HG03064 (cell line): ENCODE results near the gene PTPN6.

Source experiments
- ATAC-seq: cut with Tn5 transposase; IDR thresholded peaks from one replicate; pipeline ENCODE4 v1.9.1; 2021; ENCODE audit warnings: low read depth; ENCODE audit not compliant: unreplicated experiment

PTPN6 gene

GRCh38 chr12:6938353-6939190 is 12.6 kb upstream of the PTPN6 start:
- ATAC-seq: no peak

- no peak for ATAC-seq
Measured at GRCh38 chr12:6939191-6939540, 12.0 kb upstream of the PTPN6 start.

GRCh38 chr12:6941267-6941666 is 9.9 kb upstream of the PTPN6 start:
- ATAC-seq: no peak

- no peak for ATAC-seq
Measured at GRCh38 chr12:6941782-6942181, 9.4 kb upstream of the PTPN6 start.

GRCh38 chr12:6942331-6942665 is 8.9 kb upstream of the PTPN6 start:
- ATAC-seq: no peak

- no peak for ATAC-seq
Measured at GRCh38 chr12:6943389-6943721, 7.8 kb upstream of the PTPN6 start.

- peak; percentile 24 for ATAC-seq
Measured at GRCh38 chr12:6943722-6944380, 7.3 kb upstream of the PTPN6 start, which contains the start of the genes C12orf57 and RNU7-1. Gene C12orf57 (plus strand): TSS chr12:6944022. CDS start chr12:6944122, 100 bp downstream. Gene RNU7-1 (plus strand): TSS chr12:6943816.

GRCh38 chr12:6944381-6945186 is 6.6 kb upstream of the PTPN6 start:
- ATAC-seq: no peak

- no peak for ATAC-seq
Measured at GRCh38 chr12:6945613-6946012, 5.5 kb upstream of the PTPN6 start.

- no peak for ATAC-seq
Measured at GRCh38 chr12:6946033-6946919, 4.9 kb upstream of the PTPN6 start.

- ATAC-seq: no peak
Measured at GRCh38 chr12:6946920-6947374, 4.2 kb upstream of the PTPN6 start.

- ATAC-seq: no peak
Measured at GRCh38 chr12:6947615-6948014, 3.5 kb upstream of the PTPN6 start.

- ATAC-seq: no peak
Measured at GRCh38 chr12:6948873-6949594, 2.1 kb upstream of the PTPN6 start.

GRCh38 chr12:6950401-6950801 is 755 bp upstream of the PTPN6 start:
- ATAC-seq: no peak

- no peak for ATAC-seq
Measured at GRCh38 chr12:6951551-6952120, 480 bp downstream of the PTPN6 start.

GRCh38 chr12:6952121-6952862 is 1.1 kb downstream of the PTPN6 start:
- ATAC-seq: no peak

GRCh38 chr12:6952863-6953441 is 1.8 kb downstream of the PTPN6 start:
- no peak for ATAC-seq
